AG04449 (cell line): ENCODE results near the gene CXCL8.
"Not testable (repeated sequence)": the region's sequence is repeated elsewhere in the genome, so short reads cannot be mapped to it uniquely, and the experiment has no call there.

Experiments used
- CTCF ChIA-PET: fragments of 350-600 bp; formaldehyde crosslinking; extraction: SDS; loops from one replicate; lab custom pipeline; 2021; ENCODE audit warnings: antibody characterized with exemption; lab: Yijun Ruan, JAX
- POLR2A ChIA-PET: fragments of 400-600, 350-600 bp; formaldehyde crosslinking; extraction: SDS; loops from one replicate; lab custom pipeline; 2020; ENCODE audit warnings: antibody characterized with exemption, inconsistent platforms; lab: Yijun Ruan, JAX
- DNase-seq: peaks from one replicate; pipeline ENCODE4 v3.0.0-alpha.2; 2010; ENCODE audit warnings: low read depth, low spot score
- H3K4me3 ChIP-seq: 2 replicates; pipeline ENCODE4 v1.5.1; 2011; ENCODE audit warnings: low read depth, mild to moderate bottlenecking, control low read depth, low read length
- CTCF ChIP-seq: IDR thresholded peaks from one replicate; pipeline ENCODE4 v1.5.1; 2011; ENCODE audit warnings: mild to moderate bottlenecking, moderate library complexity, low read length, control low read depth, inconsistent platforms; ENCODE audit not compliant: insufficient read depth; ENCODE audit errors: missing control alignments

Gene CXCL8

GRCh38 chr4:73740353-73740778, at the start of gene CXCL8:
TSS of gene CXCL8 (plus strand) at chr4:73740569. CDS start at chr4:73740659, 90 bp downstream.
- TF ChIP-seq CTCF: no peak
- H3K4me3 ChIP-seq: no peak within 1 kb of the TSS
- no peak for DNase-seq
- CTCF ChIA-PET: interaction anchor here (4.8 kb wide), 1 partner anchor 10 kb away, joined by 40 read pairs; no protein-coding TSS in a partner anchor
- POLR2A ChIA-PET: no interaction called here

DNA sequence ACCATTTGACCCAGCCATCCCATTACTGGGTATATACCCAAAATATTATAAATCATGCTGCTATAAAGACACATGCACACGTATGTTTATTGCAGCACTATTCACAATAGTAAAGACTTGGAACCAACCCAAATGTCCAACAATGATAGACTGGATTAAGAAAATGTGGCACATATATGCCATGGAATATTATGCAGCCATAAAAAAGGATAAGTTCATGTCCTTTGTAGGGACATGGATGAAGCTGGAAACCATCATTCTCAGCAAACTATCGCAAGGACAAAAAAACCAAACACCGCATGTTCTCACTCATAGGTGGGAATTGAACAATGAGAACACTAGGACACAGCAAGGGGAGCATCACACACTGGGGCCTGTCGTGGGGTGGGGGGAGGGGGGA, 49.2 kb upstream of the CXCL8 start:
- CTCF ChIA-PET, DNase-seq, H3K4me3 ChIP-seq, POLR2A ChIA-PET: not testable (repeated sequence)

- TF ChIP-seq CTCF: no peak
- no peak overlapping the region for H3K4me3 ChIP-seq
- POLR2A ChIA-PET: no interaction called here
- CTCF ChIA-PET: no interaction called here
- no peak for DNase-seq
Observed at GRCh38 chr4:73691759-73692158, 48.6 kb upstream of the CXCL8 start.

DNA sequence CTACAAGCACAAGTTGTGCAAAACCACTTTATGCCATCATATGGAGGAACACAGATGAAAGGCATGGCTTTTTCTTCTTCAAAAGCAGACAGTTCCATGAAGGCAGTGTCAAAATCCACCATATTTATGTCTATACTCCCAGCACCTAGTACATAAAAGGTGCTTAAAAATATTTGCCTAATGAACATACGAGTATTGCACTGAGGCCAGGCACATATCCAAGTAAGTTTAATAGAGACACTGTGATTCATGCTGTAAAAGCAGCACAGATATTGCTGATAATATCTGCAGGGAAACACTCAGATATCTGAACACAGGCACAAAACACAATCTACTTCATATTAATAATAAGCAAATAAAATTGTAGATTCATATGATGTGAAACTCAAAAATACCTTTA, 48.1 kb upstream of the CXCL8 start:
- no peak overlapping the region for H3K4me3 ChIP-seq
- POLR2A ChIA-PET: no interaction called here
- no peak for DNase-seq
- CTCF ChIA-PET: interaction anchor here (3.0 kb wide), 1 partner anchor 31 kb away, joined by 13 read pairs; no protein-coding TSS in a partner anchor
- TF ChIP-seq CTCF: no peak

DNA sequence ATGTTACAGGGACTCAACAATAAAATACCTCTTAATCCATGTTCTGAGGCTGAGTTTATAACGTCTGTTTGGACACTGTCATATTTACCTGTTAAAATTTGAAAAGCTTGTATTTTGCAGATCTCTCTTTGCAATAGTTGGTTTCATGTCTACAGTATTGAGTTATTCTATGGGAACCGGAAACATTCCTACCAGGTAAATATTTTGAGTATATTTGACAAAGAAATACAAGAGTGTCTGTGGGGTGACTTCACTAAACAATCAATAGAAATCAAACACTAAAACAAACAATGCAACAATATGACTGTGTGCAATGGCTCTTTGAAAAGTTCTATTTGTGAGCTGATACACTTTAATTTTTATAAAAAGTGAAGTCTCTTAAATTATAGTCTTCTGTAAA, 47.7 kb upstream of the CXCL8 start:
- ChIA-PET CTCF (interaction anchor here (3.0 kb wide), 1 partner anchor 31 kb away, joined by 13 read pairs; no protein-coding TSS in a partner anchor), POLR2A (no interaction called here)
- no peak for DNase-seq
- no peak overlapping the region for H3K4me3 ChIP-seq
- no peak for TF ChIP-seq CTCF

DNA sequence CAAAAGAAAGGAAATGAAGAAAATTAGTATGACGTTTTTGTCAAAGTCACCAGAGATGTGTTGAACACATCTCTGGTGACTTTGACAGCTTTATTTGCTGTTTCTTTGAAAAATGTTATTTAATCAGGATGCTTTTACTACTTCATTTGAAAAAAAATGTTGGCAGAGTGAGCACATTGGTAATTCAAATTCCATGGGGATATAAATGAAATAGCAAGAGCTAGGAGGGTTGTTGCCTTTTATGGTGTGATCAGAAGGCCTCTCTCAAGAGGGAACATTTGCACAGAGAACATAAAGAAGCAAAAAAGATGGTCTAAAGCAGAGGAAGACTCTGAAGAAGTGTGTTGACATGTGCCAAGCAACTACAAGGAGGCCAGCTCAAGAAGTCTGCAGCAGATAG, 46.6 kb upstream of the CXCL8 start:
- ChIA-PET CTCF (interaction anchor here (0.6 to 3.0 kb wide), 4 partner anchors 28 to 226 kb away, joined by 3 to 13 read pairs (median 4); no protein-coding TSS in a partner anchor), POLR2A (no interaction called here)
- no peak for TF ChIP-seq CTCF
- DNase-seq: no peak
- no peak overlapping the region for H3K4me3 ChIP-seq

DNA sequence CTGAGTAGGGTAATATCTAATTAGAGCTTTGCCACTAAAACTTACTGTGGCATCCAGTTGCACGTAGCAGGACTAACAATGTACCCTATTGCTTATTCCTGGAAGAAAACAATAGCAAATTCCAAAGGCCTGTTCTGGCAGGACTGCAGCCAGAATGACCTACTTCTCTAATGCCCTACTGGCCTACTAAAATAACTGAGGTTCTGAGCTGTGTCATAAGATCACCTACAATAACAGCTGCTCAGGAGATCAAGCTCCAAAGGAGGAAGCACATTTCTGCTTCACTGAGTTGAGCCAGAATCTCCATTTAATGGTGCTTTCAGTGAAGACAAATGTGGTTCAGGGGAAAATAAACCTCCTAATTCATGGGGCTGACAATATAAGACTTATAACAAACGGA, 42.2 kb upstream of the CXCL8 start:
- DNase-seq: no peak
- no peak for TF ChIP-seq CTCF
- ChIA-PET POLR2A (no interaction called here), CTCF (interaction anchor here (1.1 to 1.4 kb wide), 2 partner anchors 31 to 36 kb away, joined by 3 to 6 read pairs; no protein-coding TSS in a partner anchor)
- no peak overlapping the region for H3K4me3 ChIP-seq
